ENCODE data around the gene TF.
"Not testable (repeated sequence)": the region's sequence is repeated elsewhere in the genome, so short reads cannot be mapped to it uniquely, and the experiment has no call there.

The TF gene

GRCh38 chr3:133730993-133731392 is 15.2 kb upstream of the TF start:
- no peak overlapping the region for H3K27ac Mint-ChIP-seq
- no peak overlapping the region for H3K4me3 Mint-ChIP-seq
- peaks cover 3 to 4% of the 10 kb centered on the region in 2 donors for H3K36me3 Mint-ChIP-seq
- DNase-seq (no peak), ATAC-seq (replicated peaks) (no peak)
- H3K4me1 Mint-ChIP-seq, result no peaks in the 10 kb centered on the region
- H3K27me3 Mint-ChIP-seq, result peaks cover 42 to 43% of the 10 kb centered on the region in 2 donors
- peaks cover 0 to 15% of the 10 kb centered on the region in 2 donors for H3K9me3 Mint-ChIP-seq

DNA sequence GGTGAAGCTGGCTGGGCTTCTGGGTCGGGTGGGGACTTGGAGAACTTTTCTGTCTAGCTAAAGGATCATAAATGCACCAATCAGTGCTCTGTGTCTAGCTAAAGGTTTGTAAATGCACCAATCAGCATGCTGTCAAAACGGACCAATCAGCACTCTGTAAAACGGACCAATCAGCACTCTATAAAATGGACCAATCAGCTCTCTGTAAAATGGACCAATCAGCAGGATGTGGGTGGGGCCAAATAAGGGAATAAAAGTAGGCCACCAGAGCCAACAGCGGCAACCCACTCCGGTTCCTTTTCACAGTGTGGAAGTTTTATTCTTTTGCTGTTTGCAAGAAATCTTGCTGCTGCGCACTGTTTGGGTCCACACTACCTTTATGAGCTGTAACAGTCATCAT is 14.0 kb upstream of the TF start:
- Mint-ChIP-seq H3K9me3 (peaks cover 0 to 10% of the 10 kb centered on the region in 2 donors), H3K27me3 (peaks cover 42 to 46% of the 10 kb centered on the region in 2 donors)
- not testable (repeated sequence) for H3K4me1 Mint-ChIP-seq; DNase-seq; H3K36me3 Mint-ChIP-seq; H3K27ac Mint-ChIP-seq; H3K4me3 Mint-ChIP-seq; ATAC-seq (replicated peaks)

DNA sequence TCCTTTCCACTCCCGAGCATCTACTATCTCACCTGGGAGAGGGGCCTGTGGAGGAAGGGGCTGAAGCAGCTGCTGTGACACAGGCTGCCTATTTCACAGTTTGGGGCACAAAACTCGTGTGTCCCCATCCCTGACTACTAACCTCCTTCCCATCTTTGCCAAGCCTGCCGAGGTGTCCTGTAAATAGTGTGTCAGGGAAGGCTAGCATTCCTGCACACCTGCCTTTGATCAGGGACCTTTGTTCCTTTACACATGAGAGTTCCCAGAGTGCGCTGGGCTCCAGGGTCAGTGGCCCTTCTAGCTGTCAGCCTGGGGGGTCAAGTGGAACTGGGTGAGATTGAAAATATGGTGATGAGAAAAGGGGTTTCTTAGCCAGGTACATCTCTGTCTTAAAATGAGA is 13.0 kb upstream of the TF start:
- Mint-ChIP-seq H3K9me3 (peaks cover 2 to 8% of the 10 kb centered on the region in 2 donors), H3K36me3 (peaks cover 3 to 4% of the 10 kb centered on the region in 2 donors), H3K4me3 (no peak overlapping the region), H3K27ac (no peak overlapping the region), H3K4me1 (no peaks in the 10 kb centered on the region), H3K27me3 (peaks cover 38 to 46% of the 10 kb centered on the region in 2 donors)
- DNase-seq (no peak), ATAC-seq (replicated peaks) (no peak)

DNA sequence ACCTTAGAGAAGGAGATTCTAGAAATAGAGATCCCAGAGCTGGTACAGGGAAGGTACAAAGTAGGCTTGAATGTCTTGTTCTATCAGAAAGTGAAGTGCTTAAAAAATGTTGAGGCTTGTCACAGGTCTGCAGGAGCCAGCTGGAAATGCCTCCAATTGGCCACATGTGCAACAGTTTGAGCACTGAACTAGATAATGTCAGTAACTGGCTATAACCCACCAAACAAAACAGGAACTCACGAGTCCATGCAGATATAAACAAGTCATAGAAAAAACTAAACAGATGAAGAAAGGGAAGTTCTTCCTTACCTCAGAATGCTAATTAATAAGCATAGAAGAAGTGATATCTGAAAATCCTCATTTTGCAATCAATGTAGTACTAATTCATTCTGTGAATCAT is 11.9 kb upstream of the TF start:
- Mint-ChIP-seq H3K27me3 (peaks cover 38 to 46% of the 10 kb centered on the region in 2 donors), H3K36me3 (peaks cover 3 to 4% of the 10 kb centered on the region in 2 donors)

DNA sequence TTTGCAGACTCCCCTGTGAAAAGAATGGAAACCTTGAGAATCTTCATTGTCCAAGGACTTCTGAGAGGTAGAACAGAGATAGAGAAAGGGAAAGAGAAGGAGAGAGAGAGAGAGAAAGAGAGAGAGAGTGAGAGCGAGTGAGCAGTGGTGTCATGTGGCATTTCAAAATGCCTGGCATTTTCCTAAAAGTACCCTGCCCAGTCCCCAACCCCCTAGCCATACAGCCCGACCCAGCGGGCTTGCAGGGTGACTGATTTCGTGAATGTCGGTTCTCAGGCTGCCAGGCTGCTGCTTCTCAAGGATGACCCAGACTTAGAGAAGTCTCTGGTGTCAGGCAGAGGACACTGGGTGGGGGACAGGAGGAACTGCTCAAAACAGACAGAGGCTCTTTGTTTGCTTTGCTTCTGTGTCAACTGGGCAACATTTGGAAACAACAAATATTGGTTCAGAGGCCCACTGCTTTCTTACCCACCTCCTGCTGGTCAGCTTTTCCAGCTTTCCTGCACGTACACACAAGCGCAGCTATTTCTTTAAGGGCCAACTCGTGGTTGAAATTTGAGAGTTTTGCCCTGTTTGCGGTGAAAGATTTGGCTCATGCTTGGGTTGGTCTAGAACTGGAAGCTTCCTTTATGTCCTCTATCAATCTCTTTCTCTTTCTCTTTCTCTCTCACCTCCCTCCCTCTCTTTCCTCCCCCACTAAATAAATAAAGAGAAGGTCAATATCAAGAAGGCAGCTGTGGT is 3.7 kb upstream of the TF start:
- H3K4me1 Mint-ChIP-seq, result no peaks in the 10 kb centered on the region
- no peak overlapping the region for H3K27ac Mint-ChIP-seq
- no peak for ATAC-seq (replicated peaks)
- peaks cover 0 to 11% of the 10 kb centered on the region in 2 donors for H3K9me3 Mint-ChIP-seq
- no peaks in the 10 kb centered on the region for H3K36me3 Mint-ChIP-seq
- no peak overlapping the region for H3K4me3 Mint-ChIP-seq
- peaks cover 25 to 37% of the 10 kb centered on the region in 2 donors for H3K27me3 Mint-ChIP-seq
- DNase-seq, result no peak

More for the DNA sequence above, 11.9 kb upstream of the TF start:
- Mint-ChIP-seq H3K27ac (no peak overlapping the region), H3K4me1 (no peaks in the 10 kb centered on the region), H3K4me3 (no peak overlapping the region), H3K9me3 (peaks cover 8 to 11% of the 10 kb centered on the region in 2 donors)
- ATAC-seq (replicated peaks) (no peak), DNase-seq (no peak)

GRCh38 chr3:133744241-133744640 is 2.0 kb upstream of the TF start:
- ATAC-seq (replicated peaks) (no peak), DNase-seq (no peak)
- Mint-ChIP-seq H3K36me3 (no peaks in the 10 kb centered on the region), H3K27me3 (peaks cover 37 to 50% of the 10 kb centered on the region in 2 donors), H3K4me3 (no peak overlapping the region), H3K27ac (no peak overlapping the region), H3K9me3 (no peaks in the 10 kb centered on the region), H3K4me1 (no peaks in the 10 kb centered on the region)

- Mint-ChIP-seq H3K36me3 (no peaks in the 10 kb centered on the region), H3K4me1 (no peaks in the 10 kb centered on the region), H3K4me3 (no peak overlapping the region), H3K27ac (no peak overlapping the region), H3K27me3 (peaks cover 41 to 56% of the 10 kb centered on the region in 2 donors), H3K9me3 (no peaks in the 10 kb centered on the region)
- DNase-seq, result no peak
- no peak for ATAC-seq (replicated peaks)
Measured at GRCh38 chr3:133745108-133745507, 1.1 kb upstream of the TF start.

GRCh38 chr3:133746712-133747066 is 496 bp downstream of the TF start:
- DNase-seq (no peak), ATAC-seq (replicated peaks) (no peak)
- Mint-ChIP-seq H3K27me3 (peaks cover 41 to 61% of the 10 kb centered on the region in 2 donors), H3K36me3 (no peaks in the 10 kb centered on the region), H3K9me3 (no peaks in the 10 kb centered on the region), H3K4me1 (no peaks in the 10 kb centered on the region), H3K4me3 (no peak overlapping the region), H3K27ac (no peak overlapping the region)

DNA sequence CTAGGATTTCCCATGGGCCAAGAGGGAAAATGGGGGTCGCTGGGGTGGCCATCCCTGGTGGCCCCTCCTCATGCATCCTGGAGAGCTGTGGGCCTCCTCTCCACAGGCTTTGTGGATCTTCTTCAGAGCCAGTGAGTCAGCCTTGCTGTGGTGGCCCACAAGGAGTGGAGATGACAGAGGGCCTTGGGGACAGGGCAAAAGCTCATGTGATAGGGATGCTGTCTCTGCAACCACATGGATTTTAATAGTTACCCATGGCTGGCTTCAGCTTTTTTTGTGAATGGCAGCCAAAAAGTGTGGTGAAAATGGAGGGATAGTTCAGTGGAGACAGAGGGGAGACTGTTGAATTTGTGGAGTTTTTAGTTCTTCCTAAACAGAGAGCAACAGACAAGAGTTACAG is 1.2 kb downstream of the TF start:
- no peaks in the 10 kb centered on the region for H3K4me1 Mint-ChIP-seq
- ATAC-seq (replicated peaks), result no peak
- H3K27me3 Mint-ChIP-seq, result peaks cover 38 to 56% of the 10 kb centered on the region in 2 donors
- no peak overlapping the region for H3K4me3 Mint-ChIP-seq
- no peak for DNase-seq
- no peaks in the 10 kb centered on the region for H3K9me3 Mint-ChIP-seq
- H3K36me3 Mint-ChIP-seq, result no peaks in the 10 kb centered on the region
- no peak overlapping the region for H3K27ac Mint-ChIP-seq

DNA sequence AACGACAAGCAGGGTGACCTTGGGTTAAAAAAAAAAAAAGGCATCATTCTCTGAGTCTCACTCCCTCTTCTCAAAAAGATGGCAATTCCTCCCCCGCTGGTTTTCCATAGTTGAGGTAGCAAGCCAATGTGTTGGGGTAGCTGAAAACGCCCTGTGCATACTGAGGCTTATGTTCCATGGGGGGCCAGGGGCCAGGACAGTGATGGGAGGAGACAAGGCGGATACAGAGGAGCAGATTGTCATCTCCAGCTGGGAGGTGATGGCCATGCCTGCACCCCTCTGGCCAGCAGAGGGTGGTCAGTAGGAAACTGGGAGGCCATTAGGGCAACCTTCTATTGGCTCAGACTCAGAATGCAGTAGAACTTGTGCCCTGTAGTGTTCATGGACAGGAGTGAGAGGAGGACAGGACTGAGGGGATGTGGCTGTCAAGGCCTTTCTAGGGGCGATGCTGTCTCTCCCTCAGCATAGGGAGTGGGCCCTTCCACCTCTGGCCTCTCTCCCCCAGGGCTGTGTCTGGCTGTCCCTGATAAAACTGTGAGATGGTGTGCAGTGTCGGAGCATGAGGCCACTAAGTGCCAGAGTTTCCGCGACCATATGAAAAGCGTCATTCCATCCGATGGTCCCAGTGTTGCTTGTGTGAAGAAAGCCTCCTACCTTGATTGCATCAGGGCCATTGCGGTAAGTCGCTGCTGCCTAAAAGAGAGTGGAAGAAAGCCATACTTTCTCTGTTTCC is 1.9 kb downstream of the TF start:
- DNase-seq, result no peak
- no peaks in the 10 kb centered on the region for H3K36me3 Mint-ChIP-seq
- ATAC-seq (replicated peaks), result no peak
- H3K9me3 Mint-ChIP-seq, result no peaks in the 10 kb centered on the region
- no peaks in the 10 kb centered on the region for H3K4me1 Mint-ChIP-seq
- H3K27me3 Mint-ChIP-seq, result peaks cover 38 to 54% of the 10 kb centered on the region in 2 donors
- no peak overlapping the region for H3K27ac Mint-ChIP-seq
- H3K4me3 Mint-ChIP-seq, result no peak overlapping the region

DNA sequence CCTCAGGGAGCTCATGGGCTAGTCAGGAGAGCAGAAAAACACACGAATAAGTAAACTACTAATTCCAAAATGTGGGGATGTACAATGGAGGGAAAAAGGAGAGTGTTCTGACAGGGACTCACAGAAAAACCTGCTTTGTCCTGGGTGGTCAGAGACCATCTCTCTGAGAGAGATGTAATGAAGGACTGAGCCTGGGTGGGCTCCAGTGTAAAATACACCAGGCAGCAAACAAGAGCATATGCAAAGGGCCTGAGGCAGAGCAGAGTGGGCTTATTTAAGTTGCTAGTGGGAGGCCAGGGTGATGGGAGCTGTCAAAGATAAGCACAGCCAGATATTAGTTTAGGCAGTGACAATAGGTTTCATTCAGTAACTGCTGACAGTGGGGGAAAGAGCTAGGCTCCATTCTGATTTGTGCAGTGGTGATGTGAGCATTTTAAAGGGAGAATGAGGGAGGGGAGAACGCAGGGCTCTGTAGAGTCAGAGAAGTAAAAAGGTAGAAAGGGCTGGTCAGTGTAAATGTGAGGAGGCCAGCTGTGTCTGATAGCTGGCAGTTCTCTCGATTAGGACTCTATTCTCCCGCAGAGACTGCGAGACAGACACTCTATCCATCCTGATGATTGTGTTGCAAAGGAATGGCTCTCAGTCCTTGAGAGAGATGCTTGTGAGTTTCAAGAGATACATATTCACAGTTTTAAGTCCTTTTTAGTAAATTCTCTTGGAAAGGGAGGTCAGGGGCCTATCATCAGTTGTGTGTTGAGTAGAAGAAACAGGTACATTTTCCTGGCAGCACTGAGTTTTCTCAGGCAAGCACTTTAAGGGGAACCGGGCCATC is 3.5 kb downstream of the TF start:
- Mint-ChIP-seq H3K36me3 (no peaks in the 10 kb centered on the region), H3K27me3 (peaks cover 33 to 49% of the 10 kb centered on the region in 2 donors), H3K4me3 (no peak overlapping the region), H3K9me3 (no peaks in the 10 kb centered on the region), H3K4me1 (no peaks in the 10 kb centered on the region), H3K27ac (no peak overlapping the region)
- ATAC-seq (replicated peaks), result no peak
- DNase-seq, result no peak

- no peak overlapping the region for H3K27ac Mint-ChIP-seq
- no peak for ATAC-seq (replicated peaks)
Measured at GRCh38 chr3:133750259-133750656, 4.1 kb downstream of the TF start.

DNA sequence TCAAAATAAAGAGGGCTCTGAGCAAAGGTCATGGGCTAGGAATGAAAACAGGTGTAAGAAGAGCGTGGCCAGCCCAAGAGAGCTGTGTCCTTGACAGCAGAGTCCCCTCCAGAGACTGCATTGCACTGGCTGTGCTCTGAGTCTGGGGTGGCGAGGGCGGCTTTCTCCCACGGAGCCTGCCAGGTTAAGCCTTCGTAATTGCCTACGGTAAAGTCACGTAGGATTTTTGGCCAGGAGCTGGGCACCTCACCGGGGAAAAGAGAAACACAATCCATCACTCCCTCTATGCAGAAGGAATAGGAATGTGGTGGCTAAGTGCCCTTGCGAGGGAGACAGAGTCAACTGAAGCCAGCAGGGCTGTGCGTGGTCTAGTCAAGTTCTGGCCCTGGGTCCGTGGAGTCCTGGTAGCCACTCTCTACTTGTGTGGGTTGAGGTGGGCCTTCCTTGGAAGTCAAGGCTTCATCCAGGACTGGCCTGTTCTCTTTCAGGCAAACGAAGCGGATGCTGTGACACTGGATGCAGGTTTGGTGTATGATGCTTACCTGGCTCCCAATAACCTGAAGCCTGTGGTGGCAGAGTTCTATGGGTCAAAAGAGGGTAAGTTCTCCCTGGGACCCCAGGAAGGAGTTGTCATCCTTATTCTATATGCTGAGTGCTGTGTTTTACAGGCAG is 7.0 kb downstream of the TF start:
- DNase-seq (no peak), ATAC-seq (replicated peaks) (no peak)
- Mint-ChIP-seq H3K36me3 (no peaks in the 10 kb centered on the region), H3K27ac (no peak overlapping the region), H3K9me3 (no peaks in the 10 kb centered on the region), H3K27me3 (peaks cover 19 to 39% of the 10 kb centered on the region in 2 donors), H3K4me3 (no peak overlapping the region), H3K4me1 (no peaks in the 10 kb centered on the region)

More at GRCh38 chr3:133750259-133750656, 4.1 kb downstream of the TF start:
- H3K27me3 Mint-ChIP-seq, result peaks cover 33 to 46% of the 10 kb centered on the region in 2 donors
- H3K4me1 Mint-ChIP-seq, result no peaks in the 10 kb centered on the region
- H3K36me3 Mint-ChIP-seq, result no peaks in the 10 kb centered on the region
- no peak overlapping the region for H3K4me3 Mint-ChIP-seq
- no peak for DNase-seq
- H3K9me3 Mint-ChIP-seq, result no peaks in the 10 kb centered on the region

GRCh38 chr3:133753779-133754164 is 7.6 kb downstream of the TF start:
- Mint-ChIP-seq H3K27me3 (peaks cover 20 to 41% of the 10 kb centered on the region in 2 donors), H3K36me3 (no peaks in the 10 kb centered on the region), H3K4me1 (no peaks in the 10 kb centered on the region), H3K27ac (no peak overlapping the region), H3K9me3 (no peaks in the 10 kb centered on the region), H3K4me3 (no peak overlapping the region)
- DNase-seq (no peak), ATAC-seq (replicated peaks) (no peak)

All from stimulated activated naive B cell treated with anti-CD40 and anti-IgM and Interleukin-4, amounts not matched to agents 10 μg/mL and 1 μg/mL and 100 μg/mL, for 72 hours (primary cell).